GM18508 (cell line): ENCODE data around the gene EXOG.

ENCODE experiments used
- ATAC-seq: cut with Tn5 transposase; IDR thresholded peaks from one replicate; pipeline ENCODE4 v1.9.1; 2021; ENCODE audit warnings: moderate number of reproducible peaks; ENCODE audit not compliant: insufficient read depth, unreplicated experiment

Gene EXOG

GRCh38 chr3:38542401-38543298 lies 46.5 kb downstream of the EXOG start:
- no peak for ATAC-seq

GRCh38 chr3:38543586-38543985 lies 47.4 kb downstream of the EXOG start:
- no peak for ATAC-seq

- ATAC-seq, result no peak
Observed at GRCh38 chr3:38544926-38545325, 48.8 kb downstream of the EXOG start.

GRCh38 chr3:38545550-38545949 lies 49.4 kb downstream of the EXOG start:
- no peak for ATAC-seq

- no peak for ATAC-seq
Observed at GRCh38 chr3:38545983-38546382, 49.8 kb downstream of the EXOG start.

GRCh38 chr3:38548154-38548931 lies 52.2 kb downstream of the EXOG start:
- no peak for ATAC-seq

GRCh38 chr3:38549082-38549481 lies 52.9 kb downstream of the EXOG start:
- no peak for ATAC-seq

- ATAC-seq, result no peak
Observed at GRCh38 chr3:38549486-38549885, 53.3 kb downstream of the EXOG start.

GRCh38 chr3:38549957-38550840 lies 54.1 kb downstream of the EXOG start:
- ATAC-seq, result no peak

- no peak for ATAC-seq
Observed at GRCh38 chr3:38551026-38551832, 55.1 kb downstream of the EXOG start.

GRCh38 chr3:38552364-38552763 lies 56.2 kb downstream of the EXOG start:
- no peak for ATAC-seq

- no peak for ATAC-seq
Observed at GRCh38 chr3:38553071-38553470, 56.9 kb downstream of the EXOG start.

GRCh38 chr3:38554127-38554827 lies 58.1 kb downstream of the EXOG start:
- ATAC-seq, result no peak

- no peak for ATAC-seq
Observed at GRCh38 chr3:38555149-38555840, 59.2 kb downstream of the EXOG start.

- ATAC-seq, result no peak
Observed at GRCh38 chr3:38555926-38556325, 59.8 kb downstream of the EXOG start.

GRCh38 chr3:38556640-38557358 lies 60.7 kb downstream of the EXOG start:
- ATAC-seq, result no peak

GRCh38 chr3:38558864-38559263 lies 62.7 kb downstream of the EXOG start:
- no peak for ATAC-seq

GRCh38 chr3:38560284-38560683 lies 64.1 kb downstream of the EXOG start:
- ATAC-seq, result no peak
